Astrocyte of the spinal cord (primary cell): ENCODE results near the gene SPDYE3.
"Not testable (repeated sequence)": the region's sequence is repeated elsewhere in the genome, so short reads cannot be mapped to it uniquely, and the experiment has no call there.

Source experiments
- DNase-seq: peaks from one replicate; pipeline ENCODE4 v3.0.0; 2011; ENCODE audit warnings: low read depth, low spot score
- H3K4me3 ChIP-seq: 2 replicates; pipeline ENCODE4 v1.5.1; 2011; ENCODE audit warnings: low read depth, mild to moderate bottlenecking, low read length, moderate library complexity
- in situ Hi-C: cut with HindIII; loops from 2 replicates; pipeline ENCODE4 v1.10.0; 2017; ENCODE audit warnings: low sequenced_read_pairs
- TF ChIP-seq, protein P1 (sequence below): IDR thresholded peaks from 2 replicates; pipeline ENCODE4 v1.5.1; 2012; ENCODE audit warnings: low read depth, mild to moderate bottlenecking, low read length, inconsistent platforms

Gene SPDYE3

DNA sequence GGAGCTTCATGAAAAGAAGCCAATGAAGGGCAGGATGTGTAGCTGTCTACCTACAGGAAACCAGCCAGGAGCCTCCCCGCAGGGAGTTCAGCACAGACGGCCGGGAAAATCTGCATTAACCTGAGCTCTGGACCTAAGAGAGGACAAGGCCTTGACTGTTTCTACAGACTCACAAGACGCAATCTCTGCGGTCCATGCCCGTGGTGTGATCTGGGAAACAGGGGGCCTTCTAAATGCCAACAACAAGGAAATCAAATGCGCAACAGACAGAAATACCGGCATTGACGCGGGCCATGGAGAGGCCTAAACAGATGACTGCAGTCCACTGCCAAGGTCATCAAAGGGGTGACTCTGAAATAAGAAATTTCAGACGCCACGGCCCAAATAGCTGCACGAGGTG, 16.7 kb downstream of the SPDYE3 start:
- in situ Hi-C loops, DNase-seq, H3K4me3 ChIP-seq: not testable (repeated sequence)

DNA sequence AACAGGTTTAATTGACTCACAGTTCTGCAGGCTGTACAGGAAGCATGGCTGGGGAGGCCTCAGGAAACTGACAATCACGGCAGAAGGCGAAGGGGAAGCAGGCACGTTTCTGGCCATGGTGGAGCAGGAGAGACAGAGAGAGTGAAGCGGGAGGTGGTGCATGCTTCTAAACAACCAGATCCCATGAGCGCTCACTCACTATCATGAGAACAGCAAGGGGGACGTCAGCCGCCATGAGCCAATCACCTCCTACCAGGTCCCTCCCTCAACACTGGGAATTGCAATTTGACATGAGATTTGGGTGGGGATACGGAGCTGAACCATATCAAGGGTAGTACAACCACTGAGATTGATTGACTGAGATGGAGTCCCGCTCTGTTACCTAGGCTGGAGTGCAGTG, 18.2 kb downstream of the SPDYE3 start:
- H3K4me3 ChIP-seq, in situ Hi-C loops, DNase-seq: not testable (repeated sequence)

GRCh38 chr7:100326914-100327313, 19.4 kb downstream of the SPDYE3 start:
- H3K4me3 ChIP-seq, DNase-seq, in situ Hi-C loops: not testable (repeated sequence)

DNA sequence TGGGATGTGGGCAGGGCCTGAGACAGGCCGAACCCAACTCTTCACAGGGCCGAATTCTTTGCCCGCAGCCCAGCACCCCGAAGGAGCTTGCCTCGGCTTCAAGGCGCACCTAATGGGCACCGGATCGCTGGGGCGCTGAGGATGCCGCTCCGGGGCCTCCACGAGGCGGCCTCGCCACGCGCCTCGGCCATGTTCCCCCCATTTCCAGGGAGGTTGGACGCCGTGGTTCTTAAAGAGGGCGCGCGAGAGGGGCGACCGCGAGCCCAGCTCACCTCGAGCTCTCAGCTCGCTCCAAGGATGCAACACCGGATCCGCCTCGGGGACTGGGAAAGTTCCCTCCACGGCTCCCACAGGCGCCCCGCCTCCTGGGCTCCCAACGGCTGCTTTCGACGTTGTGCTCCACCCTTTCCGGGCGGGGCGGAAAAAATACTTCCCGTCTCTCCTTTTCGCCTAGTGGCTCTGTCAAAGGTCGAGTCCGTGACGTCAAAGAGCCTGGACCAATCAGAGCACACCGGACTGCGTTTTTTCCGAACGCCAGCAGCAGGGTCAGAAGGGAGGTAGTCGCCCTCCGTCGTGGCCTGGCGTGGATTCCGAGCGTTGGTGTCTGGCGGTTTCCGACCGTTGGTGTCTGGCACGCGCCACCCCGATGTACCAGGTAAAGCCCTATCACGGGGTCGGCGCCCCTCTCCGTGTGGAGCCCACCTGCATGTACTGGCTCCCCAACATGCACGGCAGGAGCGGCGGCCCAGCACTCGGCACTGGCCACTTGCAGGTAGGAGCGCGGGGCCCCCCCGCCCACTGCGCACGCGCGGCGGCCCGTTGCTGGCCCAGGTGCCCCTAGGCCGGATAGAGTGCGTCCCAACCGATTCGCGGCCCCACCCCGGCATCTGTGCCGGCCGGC, 28.3 kb downstream of the SPDYE3 start:
- peak overlapping the region; percentile 61 for H3K4me3 ChIP-seq
- in situ Hi-C loops: not testable (repeated sequence)
- DNase-seq: peak; percentile 90

GRCh38 chr7:100338083-100338696, 30.7 kb downstream of the SPDYE3 start:
- peak; percentile 30 for DNase-seq
- H3K4me3 ChIP-seq, in situ Hi-C loops: not testable (repeated sequence)

GRCh38 chr7:100341286-100341685, 33.8 kb downstream of the SPDYE3 start:
- H3K4me3 ChIP-seq, in situ Hi-C loops, DNase-seq: not testable (repeated sequence)

DNA sequence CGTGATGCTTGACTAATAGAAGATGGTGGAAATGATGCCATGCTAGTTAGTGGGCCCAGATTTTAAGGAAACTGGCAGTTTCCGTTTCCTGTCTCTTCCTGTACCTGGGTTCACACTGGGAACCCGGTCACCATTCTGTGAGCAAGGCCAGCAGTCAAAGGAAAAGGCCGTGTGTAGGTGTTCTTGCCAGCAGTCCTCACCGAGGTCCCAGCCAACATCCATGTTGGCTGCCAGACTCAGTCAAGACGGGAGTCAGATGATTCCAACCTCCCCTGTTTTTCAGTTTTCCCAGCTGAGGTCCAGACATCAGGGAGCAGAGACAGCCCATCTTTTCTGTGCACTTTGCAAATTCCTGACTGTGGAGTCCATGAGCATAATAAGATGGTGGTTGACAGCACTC, 35.3 kb downstream of the SPDYE3 start:
- in situ Hi-C loops: no loop called here
- TF ChIP-seq, protein P1, sequence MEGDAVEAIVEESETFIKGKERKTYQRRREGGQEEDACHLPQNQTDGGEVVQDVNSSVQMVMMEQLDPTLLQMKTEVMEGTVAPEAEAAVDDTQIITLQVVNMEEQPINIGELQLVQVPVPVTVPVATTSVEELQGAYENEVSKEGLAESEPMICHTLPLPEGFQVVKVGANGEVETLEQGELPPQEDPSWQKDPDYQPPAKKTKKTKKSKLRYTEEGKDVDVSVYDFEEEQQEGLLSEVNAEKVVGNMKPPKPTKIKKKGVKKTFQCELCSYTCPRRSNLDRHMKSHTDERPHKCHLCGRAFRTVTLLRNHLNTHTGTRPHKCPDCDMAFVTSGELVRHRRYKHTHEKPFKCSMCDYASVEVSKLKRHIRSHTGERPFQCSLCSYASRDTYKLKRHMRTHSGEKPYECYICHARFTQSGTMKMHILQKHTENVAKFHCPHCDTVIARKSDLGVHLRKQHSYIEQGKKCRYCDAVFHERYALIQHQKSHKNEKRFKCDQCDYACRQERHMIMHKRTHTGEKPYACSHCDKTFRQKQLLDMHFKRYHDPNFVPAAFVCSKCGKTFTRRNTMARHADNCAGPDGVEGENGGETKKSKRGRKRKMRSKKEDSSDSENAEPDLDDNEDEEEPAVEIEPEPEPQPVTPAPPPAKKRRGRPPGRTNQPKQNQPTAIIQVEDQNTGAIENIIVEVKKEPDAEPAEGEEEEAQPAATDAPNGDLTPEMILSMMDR: no peak
- no peak for DNase-seq

DNA sequence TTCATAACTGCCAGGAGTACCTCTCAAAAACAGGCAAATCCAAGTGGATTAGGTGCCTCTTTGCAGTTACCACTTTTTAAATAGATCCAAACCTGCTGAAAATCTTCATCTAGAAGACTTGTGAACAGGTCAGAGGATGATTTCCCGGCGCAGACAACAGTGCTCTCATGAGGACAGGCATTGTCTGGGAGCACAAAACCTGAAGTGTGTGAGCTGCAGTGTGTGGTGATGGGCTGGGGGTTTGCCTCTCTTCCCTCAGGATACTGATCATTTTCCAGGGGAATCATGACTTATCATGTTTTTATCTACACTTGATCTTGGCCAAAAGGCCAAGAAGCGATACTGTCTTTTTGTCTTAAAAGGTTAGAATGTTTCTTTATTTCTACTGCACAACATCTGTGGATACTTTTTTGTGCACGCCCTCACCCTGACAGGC, 36.6 kb downstream of the SPDYE3 start:
- DNase-seq, in situ Hi-C loops, H3K4me3 ChIP-seq: not testable (repeated sequence)
- TF ChIP-seq, protein P1: peak; percentile 26

More for the DNA sequence above, 35.3 kb downstream of the SPDYE3 start:
- no peak overlapping the region for H3K4me3 ChIP-seq

- in situ Hi-C loops, H3K4me3 ChIP-seq: not testable (repeated sequence)
- peak; percentile 59 for DNase-seq
- TF ChIP-seq, protein P1: peak; percentile 44
Observed at GRCh38 chr7:100344560-100345287, 37.2 kb downstream of the SPDYE3 start.
